PC-3 (cell line): ENCODE results near the gene TIAM2.

ENCODE experiments used
- EZH2phosphoT487 ChIP-seq: fragments of 300-600 bp; sonication (generic); IDR thresholded peaks from 2 replicates; pipeline ENCODE4 v1.6.1; 2018; ENCODE audit warnings: mild to moderate bottlenecking, antibody characterized with exemption, low read length, borderline replicate concordance
- TF ChIP-seq, protein P1 (sequence below): fragments of 300-600 bp; sonication (generic); conservative IDR thresholded peaks from 2 replicates; pipeline ENCODE4 v1.5.1; 2017; ENCODE audit warnings: antibody characterized with exemption, low read depth, mild to moderate bottlenecking, low read length

DNA sequence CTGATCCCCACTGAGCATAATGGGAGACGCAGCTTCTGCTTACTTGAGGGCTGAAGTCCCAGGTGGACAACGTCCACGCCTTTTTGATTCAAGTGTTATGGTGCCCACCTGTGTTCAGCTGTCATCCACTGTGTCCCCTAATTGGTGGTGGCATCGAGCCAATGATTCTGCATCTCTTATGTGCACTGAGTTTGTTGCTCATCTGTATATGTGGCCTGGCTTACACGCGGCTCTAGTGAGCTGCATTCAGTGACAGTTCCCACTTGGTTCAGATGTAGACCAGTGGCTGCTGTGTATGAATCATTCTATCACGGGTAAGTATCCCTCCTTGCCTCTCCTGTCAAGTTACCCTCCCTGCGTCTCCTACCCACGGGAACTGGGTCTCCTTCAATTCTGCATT is 137.5 kb downstream of the TIAM2 start:
- TF ChIP-seq, protein P1, sequence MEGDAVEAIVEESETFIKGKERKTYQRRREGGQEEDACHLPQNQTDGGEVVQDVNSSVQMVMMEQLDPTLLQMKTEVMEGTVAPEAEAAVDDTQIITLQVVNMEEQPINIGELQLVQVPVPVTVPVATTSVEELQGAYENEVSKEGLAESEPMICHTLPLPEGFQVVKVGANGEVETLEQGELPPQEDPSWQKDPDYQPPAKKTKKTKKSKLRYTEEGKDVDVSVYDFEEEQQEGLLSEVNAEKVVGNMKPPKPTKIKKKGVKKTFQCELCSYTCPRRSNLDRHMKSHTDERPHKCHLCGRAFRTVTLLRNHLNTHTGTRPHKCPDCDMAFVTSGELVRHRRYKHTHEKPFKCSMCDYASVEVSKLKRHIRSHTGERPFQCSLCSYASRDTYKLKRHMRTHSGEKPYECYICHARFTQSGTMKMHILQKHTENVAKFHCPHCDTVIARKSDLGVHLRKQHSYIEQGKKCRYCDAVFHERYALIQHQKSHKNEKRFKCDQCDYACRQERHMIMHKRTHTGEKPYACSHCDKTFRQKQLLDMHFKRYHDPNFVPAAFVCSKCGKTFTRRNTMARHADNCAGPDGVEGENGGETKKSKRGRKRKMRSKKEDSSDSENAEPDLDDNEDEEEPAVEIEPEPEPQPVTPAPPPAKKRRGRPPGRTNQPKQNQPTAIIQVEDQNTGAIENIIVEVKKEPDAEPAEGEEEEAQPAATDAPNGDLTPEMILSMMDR, result no peak
- no peak for TF ChIP-seq EZH2phosphoT487
